IMR-90 (cell line): ENCODE data around the gene MAP4. TPM values are rescaled to one million over a fixed set of nuclear protein-coding genes. Genes with fewer than 3 reads are reported as not detected.

Source experiments
- ATAC-seq: fragments of 200-7000 bp; cut with Tn5 transposase; 2 replicates; pipeline ENCODE4 v1.9.1; 2020; ENCODE audit warnings: low read depth, mild to moderate bottlenecking, moderate library complexity
- BruUV-seq: library from RNA; stranded (reverse); fragments of 400-500 nt; replicated peaks from 2 replicates; lab custom pipeline; 2021; lab: Mats Ljungman, UMichigan
- CTCF ChIA-PET: fragments of 300-600 bp; formaldehyde crosslinking; extraction: SDS; loops from one replicate; lab custom pipeline; 2021; ENCODE audit warnings: antibody characterized with exemption; lab: Yijun Ruan, JAX
- POLR2A ChIA-PET: fragments of 300-600 bp; sonication (Branson Sonifier 250); formaldehyde crosslinking; loops from one replicate; lab custom pipeline; 2022; ENCODE audit warnings: antibody characterized with exemption; ENCODE audit not compliant: unreplicated experiment; lab: Charles Lee
- DNase-seq: peaks from one replicate; pipeline ENCODE4 v3.0.0; 2013
- H2AFZ ChIP-seq: replicated peaks from 2 replicates; pipeline ENCODE3; 2013; ENCODE audit warnings: low read length, mild to moderate bottlenecking; ENCODE audit not compliant: poor library complexity
- H2AK5ac ChIP-seq: 2 replicates; pipeline ENCODE4 v1.6.1; 2013; ENCODE audit warnings: low read depth, low read length, inconsistent platforms
- H2AK9ac ChIP-seq: replicated peaks from 2 replicates; pipeline ENCODE3; 2013; ENCODE audit warnings: mild to moderate bottlenecking, low read depth, low read length, moderate library complexity; ENCODE audit not compliant: poor library complexity
- H2BK120ac ChIP-seq: 2 replicates; pipeline ENCODE4 v1.6.1; 2013; ENCODE audit warnings: low read depth, low read length, inconsistent platforms
- H2BK15ac ChIP-seq: 3 replicates; pipeline ENCODE4 v1.6.1; 2013; ENCODE audit warnings: low read depth, low read length, inconsistent platforms
- H2BK20ac ChIP-seq: 2 replicates; pipeline ENCODE4 v1.6.1; 2013; ENCODE audit warnings: low read depth, mild to moderate bottlenecking, inconsistent platforms, low read length, moderate library complexity
- H2BK5ac ChIP-seq: 2 replicates; pipeline ENCODE4 v1.6.1; 2013; ENCODE audit warnings: mild to moderate bottlenecking, low read depth, low read length, inconsistent platforms; ENCODE audit not compliant: poor library complexity, severe bottlenecking
- H3K14ac ChIP-seq: replicated peaks from 2 replicates; pipeline ENCODE4 v1.6.1; 2013; ENCODE audit warnings: low read depth, low read length, inconsistent platforms
- H3K18ac ChIP-seq: 2 replicates; pipeline ENCODE4 v1.6.1; 2013; ENCODE audit warnings: low read depth, low read length, control low read depth
- H3K23ac ChIP-seq: 2 replicates; pipeline ENCODE4 v1.6.1; 2013; ENCODE audit warnings: low read depth, low read length, inconsistent platforms
- H3K27ac ChIP-seq: 2 replicates; pipeline ENCODE4 v1.5.1; 2013; ENCODE audit warnings: mild to moderate bottlenecking, control low read depth, low read length; ENCODE audit not compliant: insufficient read depth
- H3K27me3 ChIP-seq: 2 replicates; pipeline ENCODE4 v1.6.1; 2013; ENCODE audit warnings: low read length; ENCODE audit not compliant: control insufficient read depth, insufficient read depth
- H3K36me3 ChIP-seq: 2 replicates; pipeline ENCODE4 v1.6.1; 2013; ENCODE audit warnings: low read length, mixed read lengths; ENCODE audit not compliant: control insufficient read depth, insufficient read depth
- H3K4ac ChIP-seq: 2 replicates; pipeline ENCODE4 v1.6.1; 2013; ENCODE audit warnings: low read depth, low read length, inconsistent platforms
- H3K4me1 ChIP-seq: 2 replicates; pipeline ENCODE4 v1.6.1; 2013; ENCODE audit warnings: low read length, mixed read lengths; ENCODE audit not compliant: control insufficient read depth, insufficient read depth
- H3K4me2 ChIP-seq: 2 replicates; pipeline ENCODE4 v1.6.1; 2013; ENCODE audit warnings: low read depth, mild to moderate bottlenecking, control low read depth, low read length, moderate library complexity
- H3K4me3 ChIP-seq: 2 replicates; pipeline ENCODE4 v1.5.1; 2013; ENCODE audit warnings: low read depth, mild to moderate bottlenecking, control low read depth, low read length, moderate library complexity; ENCODE audit not compliant: insufficient read depth
- H3K56ac ChIP-seq: 2 replicates; pipeline ENCODE4 v1.6.1; 2013; ENCODE audit warnings: low read length, inconsistent platforms; ENCODE audit not compliant: insufficient read depth; ENCODE audit errors: extremely low read depth
- H3K79me1 ChIP-seq, 2 experiments: 2 replicates each; pipeline ENCODE4 v1.6.1; 2013; ENCODE audit warnings: low read length in 2 of 2, inconsistent platforms in 1 of 2, low read depth in 1 of 2
- H3K9ac ChIP-seq: 2 replicates; pipeline ENCODE4 v1.6.1; 2013; ENCODE audit warnings: low read depth, low read length, control low read depth
- H3K9me1 ChIP-seq: 2 replicates; pipeline ENCODE4 v1.6.1; 2013; ENCODE audit warnings: low read length, inconsistent platforms; ENCODE audit not compliant: insufficient read depth
- H3K9me3 ChIP-seq: 2 replicates; pipeline ENCODE4 v1.6.1; 2013; ENCODE audit warnings: low read length; ENCODE audit not compliant: control insufficient read depth, insufficient read depth
- H4K20me1 ChIP-seq: 2 replicates; pipeline ENCODE4 v1.6.1; 2013; ENCODE audit warnings: low read length, inconsistent platforms; ENCODE audit not compliant: insufficient read depth
- H4K5ac ChIP-seq: 2 replicates; pipeline ENCODE4 v1.6.1; 2013; ENCODE audit warnings: mild to moderate bottlenecking, low read depth, low read length, control low read depth
- H4K8ac ChIP-seq, 2 experiments: 2 replicates each; pipeline ENCODE4 v1.6.1; 2013; ENCODE audit warnings: low read depth in 2 of 2, low read length in 2 of 2, control low read depth in 1 of 2, inconsistent platforms in 1 of 2
- H4K91ac ChIP-seq: 2 replicates; pipeline ENCODE4 v1.6.1; 2013; ENCODE audit warnings: low read depth, low read length, inconsistent platforms; ENCODE audit not compliant: insufficient read depth
- BHLHE40 ChIP-seq: fragments of 150-350 bp; IDR thresholded peaks from 2 replicates; pipeline ENCODE4 v1.6.1; 2016; ENCODE audit warnings: mild to moderate bottlenecking, low read depth, low read length
- CEBPB ChIP-seq: IDR thresholded peaks from 2 replicates; pipeline ENCODE4 v1.6.1; 2012; ENCODE audit warnings: low read depth, low read length, improper control_type of control experiment
- CHD1 ChIP-seq: IDR thresholded peaks from 2 replicates; pipeline ENCODE4 v1.6.1; 2012; ENCODE audit warnings: low read depth, low read length, improper control_type of control experiment
- FOS ChIP-seq: fragments of 150-350 bp; IDR thresholded peaks from 2 replicates; pipeline ENCODE4 v1.6.1; 2016; ENCODE audit warnings: low read depth, low read length
- MAFK ChIP-seq: IDR thresholded peaks from 2 replicates; pipeline ENCODE4 v1.6.1; 2012; ENCODE audit warnings: low read depth, low read length, improper control_type of control experiment
- MAZ ChIP-seq: IDR thresholded peaks from 2 replicates; pipeline ENCODE4 v1.6.1; 2012; ENCODE audit warnings: low read depth, mild to moderate bottlenecking, low read length, improper control_type of control experiment, moderate library complexity, borderline replicate concordance
- MXI1 ChIP-seq: IDR thresholded peaks from 2 replicates; pipeline ENCODE4 v1.6.1; 2012; ENCODE audit warnings: low read depth, mild to moderate bottlenecking, low read length, moderate library complexity, borderline replicate concordance
- NFE2L2 ChIP-seq: fragments of 150-350 bp; IDR thresholded peaks from 2 replicates; pipeline ENCODE4 v1.6.1; 2016; ENCODE audit warnings: low read depth, mild to moderate bottlenecking, low read length
- POLR2A ChIP-seq: IDR thresholded peaks from 2 replicates; pipeline ENCODE4 v1.6.1; 2012; ENCODE audit warnings: mild to moderate bottlenecking, low read depth, low read length
- RAD21 ChIP-seq: IDR thresholded peaks from 2 replicates; pipeline ENCODE4 v1.6.1; 2012; ENCODE audit warnings: low read length, improper control_type of control experiment
- RCOR1 ChIP-seq: IDR thresholded peaks from 2 replicates; pipeline ENCODE4 v1.6.1; 2012; ENCODE audit warnings: mild to moderate bottlenecking, low read length, improper control_type of control experiment; ENCODE audit not compliant: insufficient replicate concordance
- RFX5 ChIP-seq: IDR thresholded peaks from 2 replicates; pipeline ENCODE4 v1.8.0; 2012; ENCODE audit warnings: low read depth, mild to moderate bottlenecking, low read length, moderate library complexity
- SMC3 ChIP-seq: fragments of 150-350 bp; IDR thresholded peaks from 2 replicates; pipeline ENCODE4 v1.6.1; 2016; ENCODE audit warnings: low read depth, mild to moderate bottlenecking, antibody characterized with exemption, low read length, moderate library complexity
- WGBS, 2 experiments: methylation state at CpG; one replicate each; pipeline versions ENCODE4 v1.1.5 to v1.1.7; 2013; ENCODE audit warnings: missing lambda C conversion rate in 2 of 2; ENCODE audit not compliant: insufficient read length in 1 of 2; ENCODE audit errors: extremely low coverage in 2 of 2; 5-methylcytosine and 5-hydroxymethylcytosine counted together
- dilution Hi-C: fragments of 300-500 bp; cut with HindIII; formaldehyde crosslinking; loops from one replicate; pipeline ENCODE4 v1.14.3; 2018; ENCODE audit warnings: low sequenced_read_pairs; ENCODE audit not compliant: unreplicated experiment
- in situ Hi-C: fragments of 300-500 bp; cut with MboI; formaldehyde crosslinking; loops from 3 replicates; pipeline ENCODE4 v1.14.3; 2019; ENCODE audit warnings: low sequenced_read_pairs, inconsistent platforms, mixed read lengths
- intact Hi-C: fragments of 100-400 bp; cut with micrococcal nuclease; formaldehyde crosslinking; loops from 2 replicates; pipeline ENCODE4 v1.10.0; 2022
- polyA plus RNA-seq, 3 experiments: library from polyadenylated mRNA; depleted of rRNA; stranded (reverse); fragments of >200 nt; gene quantifications; 2 replicates each; pipeline ENCODE4 v1.2.3, GENCODE V29; 2012; ENCODE audit warnings: low replicate concordance in 1 of 3
- total RNA-seq: library from RNA; depleted of rRNA; stranded (reverse); fragments of >200 nt; gene quantifications from 2 replicates; pipeline ENCODE4 v1.2.3, GENCODE V29; 2012
- TF ChIP-seq, protein P1 (sequence below): fragments of 150-350 bp; IDR thresholded peaks from 2 replicates; pipeline ENCODE4 v1.6.1; 2017; ENCODE audit warnings: mild to moderate bottlenecking, antibody characterized with exemption, low read length, low read depth
- TF ChIP-seq, protein P2 (sequence below): conservative IDR thresholded peaks from 2 replicates; pipeline ENCODE4 v1.5.1; 2012; ENCODE audit warnings: mild to moderate bottlenecking, low read depth, low read length, improper control_type of control experiment
- TF ChIP-seq, protein P3 (sequence below): fragments of 150-350 bp; IDR thresholded peaks from 2 replicates; pipeline ENCODE4 v1.6.1; 2016; ENCODE audit warnings: low read depth, mild to moderate bottlenecking, low read length, moderate library complexity, borderline replicate concordance

MAP4 gene
- total and polyA plus RNA-seq, 2 of the 4 experiments (the other 2 are of a cell fraction) = 87.8 to 216 TPM

DNA sequence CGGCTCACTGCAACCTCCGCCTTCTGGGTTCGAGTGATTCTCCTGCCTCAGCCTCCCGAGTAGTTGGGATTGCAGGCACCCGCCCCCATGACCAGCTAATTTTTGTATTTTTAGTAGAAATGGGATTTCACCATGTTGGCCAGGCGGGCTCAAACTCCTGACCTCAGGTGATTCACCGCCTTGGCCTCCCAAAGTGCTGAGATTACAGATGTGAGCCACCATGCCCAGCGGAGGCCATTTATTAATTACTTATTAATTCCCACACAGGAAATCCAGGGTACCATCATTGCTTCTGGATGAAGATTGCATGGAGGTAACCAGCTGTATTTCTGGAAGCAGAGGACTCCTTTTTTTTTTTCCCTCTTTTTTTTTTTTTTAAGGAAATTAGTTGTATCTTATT lies 37.8 kb downstream of the MAP4 start:
- no peak overlapping the region for H3K9ac ChIP-seq
- no peak overlapping the region for H3K27ac ChIP-seq
- no TSS peak for BruUV-seq
- H2AFZ ChIP-seq = no peak overlapping the region
- peaks cover 2% of the 10 kb centered on the region; the same call in 1 of the 2 replicates for H3K4me1 ChIP-seq
- intact Hi-C loops (no loop called here), in situ Hi-C loops (no loop called here), dilution Hi-C loops (no loop called here)
- peaks cover 8% of the 10 kb centered on the region for H3K9me1 ChIP-seq
- WGBS, 2 experiments = 92% methylated on average over 2 of the region's 8 CpGs; no CpG with 5 or more reads in 1 of the 2 experiments
- POLR2A ChIA-PET = no interaction called here
- H3K9me3 ChIP-seq = no peaks in the 10 kb centered on the region
- H3K27me3 ChIP-seq = no peaks in the 10 kb centered on the region
- H3K4me3 ChIP-seq = no peak overlapping the region
- no peak overlapping the region for H4K91ac ChIP-seq
- H3K4me2 ChIP-seq = no peak overlapping the region
- H3K23ac ChIP-seq = no peak overlapping the region
- no peak overlapping the region for H4K8ac ChIP-seq
- no peak overlapping the region for H2AK9ac ChIP-seq
- H2AK5ac ChIP-seq = no peak overlapping the region
- H4K5ac ChIP-seq = no peak overlapping the region
- peaks cover 9% of the 10 kb centered on the region for H3K36me3 ChIP-seq
- H3K4ac ChIP-seq = no peak overlapping the region
- TF ChIP-seq, protein P1, sequence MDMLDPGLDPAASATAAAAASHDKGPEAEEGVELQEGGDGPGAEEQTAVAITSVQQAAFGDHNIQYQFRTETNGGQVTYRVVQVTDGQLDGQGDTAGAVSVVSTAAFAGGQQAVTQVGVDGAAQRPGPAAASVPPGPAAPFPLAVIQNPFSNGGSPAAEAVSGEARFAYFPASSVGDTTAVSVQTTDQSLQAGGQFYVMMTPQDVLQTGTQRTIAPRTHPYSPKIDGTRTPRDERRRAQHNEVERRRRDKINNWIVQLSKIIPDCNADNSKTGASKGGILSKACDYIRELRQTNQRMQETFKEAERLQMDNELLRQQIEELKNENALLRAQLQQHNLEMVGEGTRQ = no peak
- TF ChIP-seq MAZ (no peak), MXI1 (no peak), CEBPB (no peak), MAFK (no peak), FOS (no peak), RFX5 (no peak), POLR2A (no peak), NFE2L2 (no peak), RAD21 (no peak), BHLHE40 (no peak), CHD1 (no peak), RCOR1 (no peak), SMC3 (no peak)
- TF ChIP-seq, protein P2, sequence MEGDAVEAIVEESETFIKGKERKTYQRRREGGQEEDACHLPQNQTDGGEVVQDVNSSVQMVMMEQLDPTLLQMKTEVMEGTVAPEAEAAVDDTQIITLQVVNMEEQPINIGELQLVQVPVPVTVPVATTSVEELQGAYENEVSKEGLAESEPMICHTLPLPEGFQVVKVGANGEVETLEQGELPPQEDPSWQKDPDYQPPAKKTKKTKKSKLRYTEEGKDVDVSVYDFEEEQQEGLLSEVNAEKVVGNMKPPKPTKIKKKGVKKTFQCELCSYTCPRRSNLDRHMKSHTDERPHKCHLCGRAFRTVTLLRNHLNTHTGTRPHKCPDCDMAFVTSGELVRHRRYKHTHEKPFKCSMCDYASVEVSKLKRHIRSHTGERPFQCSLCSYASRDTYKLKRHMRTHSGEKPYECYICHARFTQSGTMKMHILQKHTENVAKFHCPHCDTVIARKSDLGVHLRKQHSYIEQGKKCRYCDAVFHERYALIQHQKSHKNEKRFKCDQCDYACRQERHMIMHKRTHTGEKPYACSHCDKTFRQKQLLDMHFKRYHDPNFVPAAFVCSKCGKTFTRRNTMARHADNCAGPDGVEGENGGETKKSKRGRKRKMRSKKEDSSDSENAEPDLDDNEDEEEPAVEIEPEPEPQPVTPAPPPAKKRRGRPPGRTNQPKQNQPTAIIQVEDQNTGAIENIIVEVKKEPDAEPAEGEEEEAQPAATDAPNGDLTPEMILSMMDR = no peak
- TF ChIP-seq, protein P3, sequence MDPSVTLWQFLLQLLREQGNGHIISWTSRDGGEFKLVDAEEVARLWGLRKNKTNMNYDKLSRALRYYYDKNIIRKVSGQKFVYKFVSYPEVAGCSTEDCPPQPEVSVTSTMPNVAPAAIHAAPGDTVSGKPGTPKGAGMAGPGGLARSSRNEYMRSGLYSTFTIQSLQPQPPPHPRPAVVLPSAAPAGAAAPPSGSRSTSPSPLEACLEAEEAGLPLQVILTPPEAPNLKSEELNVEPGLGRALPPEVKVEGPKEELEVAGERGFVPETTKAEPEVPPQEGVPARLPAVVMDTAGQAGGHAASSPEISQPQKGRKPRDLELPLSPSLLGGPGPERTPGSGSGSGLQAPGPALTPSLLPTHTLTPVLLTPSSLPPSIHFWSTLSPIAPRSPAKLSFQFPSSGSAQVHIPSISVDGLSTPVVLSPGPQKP = no peak
- ATAC-seq (no peak), DNase-seq (no peak)
- peaks cover 64% of the 10 kb centered on the region for H4K20me1 ChIP-seq
- no peak overlapping the region for H2BK20ac ChIP-seq
- CTCF ChIA-PET = interaction anchor here (0.6 kb wide), 1 partner anchor 14 kb away, joined by 5 read pairs; no protein-coding TSS in a partner anchor
- H3K79me1 ChIP-seq = peaks cover 23 to 79% of the 10 kb centered on the region in 2 experiments
- no peak overlapping the region for H3K18ac ChIP-seq
- no peak overlapping the region for H2BK5ac ChIP-seq
- H3K56ac ChIP-seq = no peak overlapping the region
- H3K14ac ChIP-seq = no peak overlapping the region
- no peak overlapping the region for H2BK120ac ChIP-seq
- H2BK15ac ChIP-seq = no peak overlapping the region
